HepG2 (cell line): Measurements from ENCODE around the gene UBE2O. TPM values are rescaled to one million over a fixed set of nuclear protein-coding genes. Genes with fewer than 3 reads are reported as not detected.

Experiments
- ATAC-seq: fragments of 200-7000 bp; cut with Tn5 transposase; 3 replicates; pipeline ENCODE4 v1.9.1; 2020; ENCODE audit warnings: mild to moderate bottlenecking, moderate library complexity
- BruUV-seq: library from RNA; stranded (reverse); fragments of 400-500 nt; replicated peaks from 2 replicates; lab custom pipeline; 2021; lab: Mats Ljungman, UMichigan
- CTCF ChIA-PET: fragments of 300-600 bp; formaldehyde crosslinking; extraction: SDS; loops from one replicate; lab custom pipeline; 2021; ENCODE audit warnings: low total read pairs, inconsistent platforms, low intra/inter-chr PET ratio; lab: Yijun Ruan, JAX
- POLR2A ChIA-PET: fragments of 350-600 bp; sonication (Branson Sonifier 250); formaldehyde crosslinking; loops from one replicate; lab custom pipeline; 2020; ENCODE audit warnings: antibody characterized with exemption, inconsistent platforms; lab: Yijun Ruan, JAX
- DNase-seq: peaks from one replicate; pipeline ENCODE4 v3.0.0-alpha.2; 2015; ENCODE audit warnings: low spot score
- FAIRE-seq: peaks from 3 replicates; lab custom pipeline; 2011; peaks lifted over from hg19 to GRCh38; lab: Jason Lieb, UNC
- H2AFZ ChIP-seq: one replicate; pipeline ENCODE4 v1.6.1; 2011; ENCODE audit warnings: low read length, inconsistent platforms
- H3K27ac ChIP-seq: fragments of 300-600 bp; 3 replicates; pipeline ENCODE4 v1.8.0; 2011; ENCODE audit warnings: mixed run types, mild to moderate bottlenecking, mixed read lengths, low read length, inconsistent platforms; ENCODE audit not compliant: insufficient read depth; ENCODE audit errors: extremely low read length
- H3K27me3 ChIP-seq, 2 experiments: fragments of 200-600 bp in 1 of 2; 2 replicates in 1 of 2; 3 replicates in 1 of 2; pipeline versions ENCODE4 v1.6.0 to v1.8.0; 2011; ENCODE audit warnings: low read length in 2 of 2, mild to moderate bottlenecking in 2 of 2, moderate library complexity in 2 of 2, inconsistent platforms in 1 of 2; ENCODE audit not compliant: insufficient read depth in 2 of 2, control insufficient read depth in 1 of 2
- H3K36me3 ChIP-seq, 2 experiments: fragments of 200-600 bp in 1 of 2; replicated peaks in 1 of 2; 2 replicates in 1 of 2; 3 replicates in 1 of 2; pipeline versions ENCODE4 v1.5.1 to v1.8.0; 2011; ENCODE audit warnings: low read length in 2 of 2, inconsistent platforms in 1 of 2; ENCODE audit not compliant: insufficient read depth in 2 of 2, control insufficient read depth in 1 of 2
- H3K4me1 ChIP-seq: 2 replicates; pipeline ENCODE4 v1.5.1; 2012; ENCODE audit warnings: low read length, inconsistent platforms; ENCODE audit not compliant: insufficient read depth
- H3K4me2 ChIP-seq: 2 replicates; pipeline ENCODE4 v1.6.0; 2011; ENCODE audit warnings: low read depth, low read length, inconsistent platforms
- H3K4me3 ChIP-seq, 3 experiments: fragments of 200-600 bp in 1 of 3; sonication (generic), shearing (Covaris generic) in 1 of 3; replicated peaks in 1 of 3; 2 replicates each; pipeline ENCODE4 v1.5.1; 2011 to 2016; ENCODE audit warnings: low read length in 3 of 3, inconsistent platforms in 2 of 3, low read depth in 2 of 3, mild to moderate bottlenecking in 2 of 3, control low read depth in 1 of 3, mixed read lengths in 1 of 3; ENCODE audit not compliant: insufficient read depth in 1 of 3
- H3K79me2 ChIP-seq: one replicate; pipeline ENCODE4 v1.6.1; 2011; ENCODE audit warnings: low read length, inconsistent platforms; ENCODE audit not compliant: insufficient read depth
- H3K9ac ChIP-seq: 2 replicates; pipeline ENCODE4 v1.6.0; 2011; ENCODE audit warnings: mild to moderate bottlenecking, low read depth, low read length, inconsistent platforms; ENCODE audit not compliant: insufficient read depth
- H3K9me3 ChIP-seq: 2 replicates; pipeline ENCODE4 v1.5.1; 2012; ENCODE audit warnings: mild to moderate bottlenecking, low read length
- H4K20me1 ChIP-seq: 2 replicates; pipeline ENCODE4 v1.6.0; 2011; ENCODE audit warnings: inconsistent platforms, mild to moderate bottlenecking, low read length, moderate library complexity; ENCODE audit not compliant: insufficient read depth
- FOXK1 ChIP-seq: sonication (generic); formaldehyde crosslinking; IDR thresholded peaks from 2 replicates; pipeline ENCODE4 v1.4.0; 2020; ENCODE audit warnings: low read depth, missing genetic modification reagents, borderline replicate concordance
- HNF4G ChIP-seq, 2 experiments: sonication (generic) in 1 of 2; formaldehyde crosslinking in 1 of 2; IDR thresholded peaks; 2 replicates each; pipeline versions ENCODE4 v1.4.0 to v1.6.1; 2011 to 2020; ENCODE audit warnings: borderline replicate concordance in 2 of 2, low read depth in 2 of 2, mild to moderate bottlenecking in 2 of 2, low read length in 1 of 2, missing genetic modification reagents in 1 of 2, moderate library complexity in 1 of 2
- ISX ChIP-seq: sonication (generic); formaldehyde crosslinking; conservative IDR thresholded peaks from 2 replicates; pipeline ENCODE4 v1.5.0; 2020; ENCODE audit warnings: missing genetic modification reagents
- MED8 ChIP-seq: sonication (generic); formaldehyde crosslinking; IDR thresholded peaks from 2 replicates; pipeline ENCODE4 v1.8.1; 2023; ENCODE audit warnings: mild to moderate bottlenecking, missing genetic modification reagents; ENCODE audit not compliant: insufficient replicate concordance
- PRMT3 ChIP-seq: sonication (generic); formaldehyde crosslinking; IDR thresholded peaks from 2 replicates; pipeline ENCODE4 v1.8.1; 2022; ENCODE audit warnings: low read depth, mild to moderate bottlenecking, moderate library complexity, missing genetic modification reagents, borderline replicate concordance
- SP1 ChIP-seq, 2 experiments: fragments of 450-650 bp in 1 of 2; sonication (generic) in 1 of 2; formaldehyde crosslinking in 1 of 2; IDR thresholded peaks; 2 replicates each; pipeline versions ENCODE4 v1.4.0 to v1.6.1; 2016 to 2020; ENCODE audit warnings: missing genetic modification reagents in 1 of 2
- SRSF1 ChIP-seq: fragments of 200-400 bp; formaldehyde crosslinking; optimal IDR thresholded peaks from 2 replicates; pipeline ENCODE3; 2017; ENCODE audit warnings: mild to moderate bottlenecking, low read depth, low read length, moderate library complexity
- THAP7 ChIP-seq: sonication (generic); formaldehyde crosslinking; IDR thresholded peaks from 2 replicates; pipeline ENCODE4 v1.8.1; 2023; ENCODE audit warnings: mild to moderate bottlenecking, missing genetic modification reagents
- TRIM22 ChIP-seq: fragments of 450-650 bp; IDR thresholded peaks from 2 replicates; pipeline ENCODE4 v1.6.1; 2017
- U2AF2 ChIP-seq: fragments of 200-400 bp; formaldehyde crosslinking; IDR thresholded peaks from 2 replicates; pipeline ENCODE4 v1.6.1; 2017; ENCODE audit warnings: low read depth, mild to moderate bottlenecking, low read length
- ZNF557 ChIP-seq: sonication (generic); formaldehyde crosslinking; IDR thresholded peaks from 2 replicates; pipeline ENCODE4 v1.4.0; 2020; ENCODE audit warnings: missing genetic modification reagents
- ZNF749 ChIP-seq: sonication (generic); formaldehyde crosslinking; IDR thresholded peaks from 2 replicates; pipeline ENCODE4 v1.8.0; 2022; ENCODE audit warnings: mild to moderate bottlenecking, missing genetic modification reagents, moderate library complexity, borderline replicate concordance
- ZNF777 ChIP-seq: sonication (generic); formaldehyde crosslinking; IDR thresholded peaks from 2 replicates; pipeline ENCODE4 v1.4.0; 2020; ENCODE audit warnings: missing genetic modification reagents
- ZNF878 ChIP-seq: sonication (generic); formaldehyde crosslinking; IDR thresholded peaks from 2 replicates; pipeline ENCODE4 v1.8.1; 2023; ENCODE audit warnings: mild to moderate bottlenecking, missing genetic modification reagents, moderate library complexity
- ZSCAN21 ChIP-seq: sonication (generic); formaldehyde crosslinking; IDR thresholded peaks from 2 replicates; pipeline ENCODE4 v1.8.0; 2022; ENCODE audit warnings: mild to moderate bottlenecking, missing genetic modification reagents, moderate library complexity, borderline replicate concordance
- WGBS: methylation state at CpG from one replicate; pipeline ENCODE4 v1.1.6; 2017; ENCODE audit warnings: low lambda C conversion rate; 5-methylcytosine and 5-hydroxymethylcytosine counted together
- in situ Hi-C: cut with HindIII; loops from 2 replicates; pipeline ENCODE4 v1.10.0; 2017; ENCODE audit warnings: low pct_unique_long_range_greater_than_20kb; ENCODE audit not compliant: extremely low pct_ligation_motif_present
- intact Hi-C: fragments of 100-400 bp; cut with micrococcal nuclease; formaldehyde crosslinking; loops from one replicate; pipeline ENCODE4 v1.10.0; 2022; ENCODE audit not compliant: unreplicated experiment
- polyA plus RNA-seq, 8 experiments: library from polyadenylated mRNA; depleted of rRNA in 3 of 8; stranded (reverse) in 7 of 8; unstranded in 1 of 8; fragments of >200 nt; fragmentation: Illumina TruSeq in 4 of 8; extraction: Trizol in 4 of 8; gene quantifications; 2 replicates each; pipeline versions ENCODE4 v1.2.1 to v1.2.3, GENCODE V29; 2011 to 2016; ENCODE audit warnings: low read depth in 4 of 8, missing spikeins in 1 of 8, mixed read lengths in 1 of 8; ENCODE audit not compliant: insufficient read depth in 1 of 8
- total RNA-seq, 5 experiments: library from RNA; depleted of rRNA; stranded (reverse); fragments of >200 nt; fragmentation: Illumina TruSeq; extraction: Trizol; gene quantifications; 2 replicates each; pipeline ENCODE4 v1.2.3, GENCODE V29; 2016; ENCODE audit warnings: low read depth in 1 of 5

Gene UBE2O
- total and polyA plus RNA-seq, 2 of the 13 experiments (the other 11 are each of a cell fraction or from before 2014, with no cell fraction given), result 21.5 to 23.5 TPM

GRCh38 chr17:76499267-76499667 is 46.3 kb upstream of the UBE2O start (continued):
- TF ChIP-seq FOXK1 (CRISPR knock-in tag), result peak; percentile 90
- TF ChIP-seq SP1 (IDR thresholded peaks at IDR 0.05), result no peak
- TF ChIP-seq SP1 (CRISPR knock-in tag; IDR thresholded peaks at IDR 0.05), result no peak; the same call in 1 of the 2 replicates
- TF ChIP-seq ZNF557 (CRISPR knock-in tag), result no peak; the same call in 1 of the 2 replicates

GRCh38 chr17:76498876-76499251 is 45.9 kb upstream of the UBE2O start:
- Histone ChIP-seq H4K20me1 (peaks cover 18% of the 10 kb centered on the region; the same call in 1 of the 2 replicates), H3K4me3 (peak overlapping the region; percentile 35 to 99 (median 40); a peak in 5 of 6 replicates), H3K36me3 (0 out of 5 replicates have a peak, but pooled peaks cover 0 to 1% of the 10 kb centered on the region in 2 experiments), H3K4me1 (peaks cover 64% of the 10 kb centered on the region), H2AFZ (no peak overlapping the region), H3K9me3 (no peaks in the 10 kb centered on the region), H3K9ac (peak overlapping the region; percentile 91), H3K4me2 (peak overlapping the region; percentile 93), H3K27me3 (no peaks in the 10 kb centered on the region; a peak in 1 of 5 replicates), H3K79me2 (peaks cover 29% of the 10 kb centered on the region), H3K27ac (peak overlapping the region; percentile 61)
- WGBS, result 14% methylated on average over 4 of the region's 4 CpGs
- FAIRE-seq (no peak), DNase-seq (no peak), ATAC-seq (no peak)
- ChIA-PET POLR2A (interaction anchor here (0.6 to 8.2 kb wide), 30 partner anchors 10 to 719 kb away, joined by 3 to 252 read pairs (median 9); partner anchors contain the start of genes AANAT, MFSD11, PRPSAP1 and SPHK1), CTCF (interaction anchor here (1.2 kb wide), 1 partner anchor 33 kb away, joined by 3 read pairs; no protein-coding TSS in a partner anchor)
- in situ Hi-C loops, result no loop called here
- BruUV-seq, result no TSS peak
- TF ChIP-seq ZSCAN21 (CRISPR knock-in tag) (no peak), ZNF878 (CRISPR knock-in tag) (0 out of 2 replicates have a peak, but pooled peaks have one; percentile 3), U2AF2 (0 out of 2 replicates have a peak, but pooled peaks have one; percentile 35), MED8 (CRISPR knock-in tag) (peak; percentile 9), ZNF777 (CRISPR knock-in tag) (peak; percentile 22; the same call in 1 of the 2 replicates), SRSF1 (peak; percentile 0), THAP7 (CRISPR knock-in tag) (no peak), ZNF749 (CRISPR knock-in tag) (0 out of 2 replicates have a peak, but pooled peaks have one; percentile 13), ISX (CRISPR knock-in tag) (no peak), TRIM22 (no peak), HNF4G (IDR thresholded peaks at IDR 0.05; ENCODE audit: borderline replicate concordance, low read depth, low read length) (no peak), HNF4G (CRISPR knock-in tag; IDR thresholded peaks at IDR 0.05; ENCODE audit: borderline replicate concordance, low read depth) (0 out of 2 replicates have a peak, but pooled peaks have one; percentile 3), PRMT3 (CRISPR knock-in tag) (0 out of 2 replicates have a peak, but pooled peaks have one; percentile 42)
- intact Hi-C loops, result no loop called here
